Esophagus muscularis mucosa (tissue), 4 donors: Measurements from ENCODE around the gene SPAAR. TPM values are rescaled to one million over a fixed set of nuclear protein-coding genes. Genes with fewer than 3 reads are reported as not detected.

Experiments used
- DNase-seq: peaks from one replicate; pipeline ENCODE4 v3.0.0-alpha.2; 2017; ENCODE audit errors: extremely low spot score
- H3K27ac ChIP-seq, 4 donors: fragments of 200-600 bp; sonication (generic); replicated peaks in 1 of 4; 1 replicate in 3 of 4; 2 replicates in 1 of 4; pipeline ENCODE4 v1.5.1; 2016 to 2019; ENCODE audit warnings: mild to moderate bottlenecking in 1 of 4
- H3K27me3 ChIP-seq, 4 donors: fragments of 200-600 bp; sonication (generic); one replicate each; pipeline versions ENCODE4 v1.5.1 to v1.6.0; 2016 to 2019
- H3K36me3 ChIP-seq, 4 donors: fragments of 200-600 bp; sonication (generic); one replicate each; pipeline ENCODE4 v1.5.1; 2016 to 2019
- H3K4me1 ChIP-seq, 4 donors: fragments of 200-600 bp; sonication (generic); one replicate each; pipeline ENCODE4 v1.5.1; 2016 to 2019
- H3K4me3 ChIP-seq, 4 donors: fragments of 200-600 bp; sonication (generic); 1 replicate in 2 of 4; 2 replicates in 2 of 4; pipeline ENCODE4 v1.5.1; 2016 to 2019; ENCODE audit warnings: mild to moderate bottlenecking in 4 of 4, moderate library complexity in 1 of 4
- H3K9me3 ChIP-seq, 4 donors: fragments of 200-600 bp; sonication (generic); 1 replicate in 3 of 4; 2 replicates in 1 of 4; pipeline ENCODE4 v1.5.1; 2016 to 2019
- EP300 ChIP-seq: sonication (generic); formaldehyde crosslinking; IDR thresholded peaks from one replicate; pipeline ENCODE4 v1.6.1; 2017; ENCODE audit warnings: antibody characterized with exemption
- POLR2A ChIP-seq: fragments of 450-650 bp; IDR thresholded peaks from one replicate; pipeline ENCODE4 v1.6.1; 2017; ENCODE audit warnings: antibody characterized with exemption, moderate library complexity, mild to moderate bottlenecking, low read depth
- POLR2AphosphoS5 ChIP-seq, 2 donors: sonication (generic); formaldehyde crosslinking; IDR thresholded peaks; one replicate each; pipeline ENCODE4 v1.6.1; 2017; ENCODE audit warnings: antibody characterized with exemption in 2 of 2
- WGBS: methylation state at CpG from one replicate; pipeline ENCODE4 v1.1.5; 2018; 5-methylcytosine and 5-hydroxymethylcytosine counted together
- intact Hi-C: fragments of 100-400 bp; cut with DNase I; formaldehyde crosslinking; loops from one replicate; pipeline ENCODE4 v1.15.1; 2023
- total RNA-seq, 4 donors: library from RNA; depleted of rRNA; stranded (reverse); fragments of >200 nt; gene quantifications; one replicate each; pipeline versions ENCODE4 v1.1.0 to v1.2.1, GENCODE V29; 2016
- TF ChIP-seq, protein P1 (sequence below), 3 experiments: fragments of 200-600 bp in 2 of 3; fragments of 450-650 bp in 1 of 3; sonication (generic) in 2 of 3; IDR thresholded peaks; one replicate each; pipeline ENCODE4 v1.5.1; 2017 to 2019; ENCODE audit warnings: antibody characterized with exemption in 3 of 3, mild to moderate bottlenecking in 2 of 3, moderate library complexity in 1 of 3

Gene SPAAR
- total RNA-seq, 4 donors from 2014 or later: 2.1 to 5.7 (median 2.8) TPM

DNA sequence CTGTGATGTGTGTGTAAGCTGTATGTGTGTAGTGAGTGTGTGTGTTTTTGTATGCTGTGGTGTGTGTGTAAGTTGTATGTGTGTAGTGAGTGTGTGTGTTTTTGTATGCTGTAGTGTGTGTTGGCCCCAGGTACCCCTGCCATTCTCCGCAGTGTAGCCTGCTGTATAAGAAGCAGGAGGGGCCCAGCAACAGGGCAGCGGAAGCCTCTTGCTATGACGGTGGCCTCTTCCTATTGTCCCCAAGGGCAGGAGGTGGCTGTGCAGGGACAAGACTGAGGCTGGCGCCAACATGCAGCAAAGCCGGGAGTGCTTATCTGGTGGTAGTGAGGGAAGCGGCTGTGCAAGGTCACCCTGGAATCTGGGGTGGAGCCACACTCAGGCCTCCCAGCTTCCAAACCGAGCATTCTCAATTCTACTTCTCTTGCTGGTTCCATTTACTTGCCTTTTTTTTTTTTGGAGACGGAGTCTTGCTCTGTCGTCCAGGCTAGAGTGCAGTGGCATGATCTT lies 5.1 kb downstream of the SPAAR start:
- H3K36me3 ChIP-seq: no peaks in the 10 kb centered on the region
- no peak for DNase-seq
- 40% methylated on average over 7 of the region's 9 CpGs for whole genome bisulfite sequencing
- no peaks in the 10 kb centered on the region for H3K27me3 ChIP-seq
- peak overlapping the region; percentile 30 to 58 (median 35) for H3K27ac ChIP-seq
- no peak for TF ChIP-seq POLR2A
- peak; percentile 33 to 37 for TF ChIP-seq POLR2AphosphoS5 (IDR thresholded peaks at IDR 0.05)
- H3K4me3 ChIP-seq: no peak overlapping the region
- intact Hi-C loops: no loop called here
- peaks cover 41 to 52% (median 51%) of the 10 kb centered on the region in 4 donors for H3K4me1 ChIP-seq
- H3K9me3 ChIP-seq: no peaks in the 10 kb centered on the region

DNA sequence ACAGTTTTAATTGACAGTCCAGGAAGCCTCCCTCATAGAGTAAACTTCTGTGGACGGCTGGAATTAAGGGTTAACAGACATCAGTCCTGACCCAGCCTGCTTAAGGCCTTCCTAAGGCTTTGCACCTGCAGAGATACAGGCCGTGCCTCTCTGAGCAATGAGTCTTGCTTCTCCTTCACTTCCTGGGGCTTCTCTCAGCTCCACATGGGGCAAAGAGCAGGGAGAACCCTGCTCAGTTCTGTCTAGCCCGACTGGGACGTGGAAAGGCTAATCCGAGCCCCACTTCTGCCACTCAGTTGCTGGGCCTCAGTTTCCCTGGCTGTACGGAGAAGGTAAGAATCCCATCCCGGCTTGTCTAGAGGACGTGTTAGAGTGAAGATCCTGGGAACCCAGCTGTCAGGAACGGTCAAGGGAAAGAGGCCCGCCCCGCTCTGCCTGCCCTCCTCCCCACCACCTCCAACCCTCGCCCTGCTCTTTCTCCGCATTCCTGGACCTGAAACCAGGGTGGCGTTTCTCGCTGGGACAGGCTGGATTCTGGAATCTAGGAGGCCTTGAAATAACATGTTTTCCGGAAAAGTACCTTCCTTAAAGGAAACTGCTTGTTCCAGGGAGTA lies 6.5 kb downstream of the SPAAR start:
- TF ChIP-seq EP300 (no peak), POLR2AphosphoS5 (IDR thresholded peaks at IDR 0.05) (peak in 1 of 2 donors; percentile 9)
- DNase-seq: no peak
- H3K4me1 ChIP-seq: peaks cover 36 to 49% (median 41%) of the 10 kb centered on the region in 4 donors
- no peaks in the 10 kb centered on the region for H3K9me3 ChIP-seq
- 84% methylated on average over 16 of the region's 16 CpGs for WGBS
- H3K36me3 ChIP-seq: no peaks in the 10 kb centered on the region
- H3K4me3 ChIP-seq: no peak overlapping the region
- intact Hi-C loops: no loop called here
- no peaks in the 10 kb centered on the region for H3K27me3 ChIP-seq
- peak overlapping the region; percentile 34 to 58 (median 36) for H3K27ac ChIP-seq

GRCh38 chr9:35917261-35917660 lies 8.0 kb downstream of the SPAAR start:
- intact Hi-C loops: no loop called here
- H3K4me1 ChIP-seq: peaks cover 27 to 41% (median 36%) of the 10 kb centered on the region in 4 donors
- DNase-seq: no peak
- no peaks in the 10 kb centered on the region for H3K9me3 ChIP-seq
- H3K36me3 ChIP-seq: no peaks in the 10 kb centered on the region
- no peak overlapping the region for H3K4me3 ChIP-seq
- H3K27ac ChIP-seq: peak overlapping the region; percentile 8 to 58 (median 32)
- no peaks in the 10 kb centered on the region for H3K27me3 ChIP-seq
- 86% methylated on average over 3 of the region's 4 CpGs for WGBS
- TF ChIP-seq, protein P1, sequence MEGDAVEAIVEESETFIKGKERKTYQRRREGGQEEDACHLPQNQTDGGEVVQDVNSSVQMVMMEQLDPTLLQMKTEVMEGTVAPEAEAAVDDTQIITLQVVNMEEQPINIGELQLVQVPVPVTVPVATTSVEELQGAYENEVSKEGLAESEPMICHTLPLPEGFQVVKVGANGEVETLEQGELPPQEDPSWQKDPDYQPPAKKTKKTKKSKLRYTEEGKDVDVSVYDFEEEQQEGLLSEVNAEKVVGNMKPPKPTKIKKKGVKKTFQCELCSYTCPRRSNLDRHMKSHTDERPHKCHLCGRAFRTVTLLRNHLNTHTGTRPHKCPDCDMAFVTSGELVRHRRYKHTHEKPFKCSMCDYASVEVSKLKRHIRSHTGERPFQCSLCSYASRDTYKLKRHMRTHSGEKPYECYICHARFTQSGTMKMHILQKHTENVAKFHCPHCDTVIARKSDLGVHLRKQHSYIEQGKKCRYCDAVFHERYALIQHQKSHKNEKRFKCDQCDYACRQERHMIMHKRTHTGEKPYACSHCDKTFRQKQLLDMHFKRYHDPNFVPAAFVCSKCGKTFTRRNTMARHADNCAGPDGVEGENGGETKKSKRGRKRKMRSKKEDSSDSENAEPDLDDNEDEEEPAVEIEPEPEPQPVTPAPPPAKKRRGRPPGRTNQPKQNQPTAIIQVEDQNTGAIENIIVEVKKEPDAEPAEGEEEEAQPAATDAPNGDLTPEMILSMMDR (IDR thresholded peaks at IDR 0.05): no peak
- no peak for TF ChIP-seq EP300

GRCh38 chr9:35918780-35919179 lies 9.5 kb downstream of the SPAAR start:
- intact Hi-C loops: no loop called here
- WGBS: 76% methylated on average over 3 of the region's 3 CpGs
- Histone ChIP-seq H3K36me3 (no peaks in the 10 kb centered on the region), H3K27me3 (no peaks in the 10 kb centered on the region), H3K4me1 (peaks cover 35 to 47% (median 42%) of the 10 kb centered on the region in 4 donors), H3K27ac (peak overlapping the region; percentile 12 to 57 (median 23)), H3K9me3 (no peaks in the 10 kb centered on the region), H3K4me3 (no peak overlapping the region)
- no peak for DNase-seq
- TF ChIP-seq EP300: no peak
- TF ChIP-seq POLR2AphosphoS5 (IDR thresholded peaks at IDR 0.05): no peak

DNA sequence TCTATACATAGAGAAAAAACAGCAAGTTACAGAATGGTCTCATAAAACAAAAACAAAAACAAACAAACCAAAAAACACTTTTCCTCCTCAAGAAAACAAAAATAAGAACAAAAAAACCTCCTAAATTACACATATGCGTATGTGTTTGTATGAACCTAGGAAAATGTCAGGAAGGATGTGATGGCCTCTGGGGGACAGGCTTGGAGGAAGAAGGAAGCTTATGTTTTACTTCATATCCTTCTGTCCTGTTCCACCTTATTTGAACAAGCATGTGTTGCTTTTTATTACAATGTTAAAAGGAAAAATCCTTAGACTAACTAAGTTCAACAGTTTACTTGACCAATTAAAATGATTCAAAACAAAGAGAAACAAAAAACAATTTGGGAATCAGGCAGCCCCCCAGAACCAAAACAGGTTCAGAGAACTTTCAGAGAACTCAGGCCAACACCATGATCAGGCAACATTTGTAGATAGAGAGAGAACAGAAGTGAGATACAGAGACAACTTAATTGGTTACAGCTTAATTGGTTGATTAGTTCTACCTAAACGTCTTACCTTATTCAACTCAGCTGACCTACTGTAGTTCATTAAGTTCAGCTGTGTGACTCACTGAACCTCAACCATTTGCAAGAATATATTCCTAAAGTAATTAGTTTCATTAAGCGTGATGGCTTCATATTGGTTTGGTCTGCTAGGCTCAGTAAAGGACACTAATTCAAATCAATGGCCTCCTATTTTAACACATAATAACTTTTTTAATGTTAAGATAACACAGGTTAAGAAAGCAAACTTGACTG lies 10.1 kb downstream of the SPAAR start:
- TF ChIP-seq EP300 (no peak), POLR2A (no peak), POLR2AphosphoS5 (IDR thresholded peaks at IDR 0.05) (no peak)
- TF ChIP-seq, protein P1 (IDR thresholded peaks at IDR 0.05): no peak

GRCh38 chr9:35920051-35920620 lies 10.8 kb downstream of the SPAAR start:
- peak overlapping the region; percentile 42 to 56 (median 48) for H3K27ac ChIP-seq
- TF ChIP-seq, protein P1 (IDR thresholded peaks at IDR 0.05): no peak
- TF ChIP-seq POLR2AphosphoS5 (IDR thresholded peaks at IDR 0.05): no peak
- 70% methylated on average over 4 of the region's 4 CpGs for WGBS
- DNase-seq: no peak
- no peaks in the 10 kb centered on the region for H3K27me3 ChIP-seq
- intact Hi-C loops: no loop called here
- H3K4me3 ChIP-seq: no peak overlapping the region
- H3K4me1 ChIP-seq: peaks cover 41 to 51% (median 47%) of the 10 kb centered on the region in 4 donors
- no peaks in the 10 kb centered on the region for H3K9me3 ChIP-seq
- H3K36me3 ChIP-seq: no peaks in the 10 kb centered on the region

More for the DNA sequence above, 10.1 kb downstream of the SPAAR start:
- Histone ChIP-seq H3K4me3 (no peak overlapping the region), H3K9me3 (no peaks in the 10 kb centered on the region), H3K36me3 (no peaks in the 10 kb centered on the region), H3K27me3 (no peaks in the 10 kb centered on the region), H3K4me1 (peaks cover 39 to 51% (median 46%) of the 10 kb centered on the region in 4 donors), H3K27ac (peak overlapping the region; percentile 42 to 56 (median 48))
- DNase-seq: no peak
- intact Hi-C loops: no loop called here
- WGBS: 87% methylated on average over 3 of the region's 3 CpGs
